ENCODE measurements around the gene TMEM170B.

The TMEM170B gene

DNA sequence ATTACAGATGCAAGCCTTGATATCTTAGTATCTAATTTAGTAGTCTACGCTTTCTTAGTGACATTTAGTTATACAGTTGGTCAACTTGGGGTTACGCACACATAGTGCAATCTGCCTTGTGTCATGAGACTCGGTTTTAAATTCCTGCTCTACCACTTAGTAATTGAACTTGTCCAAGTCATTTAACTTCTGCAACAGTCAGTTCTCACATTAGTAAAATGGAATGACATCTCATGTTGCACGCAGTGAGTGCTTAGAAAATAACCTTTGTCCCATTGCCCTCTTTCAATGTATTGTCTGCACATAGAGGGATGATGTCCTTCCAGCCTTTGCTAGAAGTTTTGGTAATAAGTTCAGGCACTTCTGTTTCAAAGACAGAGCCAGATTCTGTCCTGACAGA lies 48.6 kb downstream of the TMEM170B start:
- DNase-seq (ENCODE audit: low read depth) = no peak

DNA sequence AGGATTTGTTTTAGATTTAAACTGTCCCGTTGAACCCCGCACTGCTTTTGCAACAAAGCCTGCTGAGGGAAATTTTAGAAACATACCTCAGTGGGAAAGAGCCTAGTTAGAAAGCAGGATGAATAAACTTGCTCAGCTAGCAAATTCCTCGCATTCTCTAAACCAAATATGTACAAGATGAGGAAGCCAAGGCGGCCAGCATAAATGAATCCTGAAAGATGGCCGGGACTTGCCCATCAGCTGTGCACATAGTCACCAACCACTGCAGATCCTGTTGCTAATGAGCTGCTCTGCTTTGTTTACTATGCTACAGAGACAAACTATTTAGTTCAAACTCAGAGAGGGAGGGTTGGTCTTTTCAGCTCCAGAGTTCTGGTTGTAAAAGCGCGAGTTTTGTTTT lies 49.0 kb downstream of the TMEM170B start:
- DNase-seq (ENCODE audit: low read depth) = no peak

DNA sequence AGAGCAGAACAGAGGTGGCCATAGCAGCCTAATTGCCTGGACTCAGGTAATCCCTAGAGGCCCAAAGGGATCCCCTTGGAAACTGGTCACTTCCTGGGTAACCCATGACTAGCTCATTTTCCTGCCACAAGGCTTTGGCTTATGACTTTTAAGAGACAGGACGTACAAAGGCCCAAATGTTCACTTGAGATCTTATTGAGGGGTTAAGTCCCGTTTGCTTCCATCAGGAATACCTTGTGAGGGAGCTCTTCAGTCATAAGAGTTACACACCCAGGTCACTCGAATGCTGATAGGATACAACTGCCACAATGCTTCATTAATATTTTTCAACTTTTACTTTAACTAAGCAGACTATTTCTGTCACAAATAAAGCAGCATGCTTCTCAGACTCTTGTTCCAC lies 51.7 kb downstream of the TMEM170B start:
- DNase-seq (ENCODE audit: low read depth) = no peak

DNA sequence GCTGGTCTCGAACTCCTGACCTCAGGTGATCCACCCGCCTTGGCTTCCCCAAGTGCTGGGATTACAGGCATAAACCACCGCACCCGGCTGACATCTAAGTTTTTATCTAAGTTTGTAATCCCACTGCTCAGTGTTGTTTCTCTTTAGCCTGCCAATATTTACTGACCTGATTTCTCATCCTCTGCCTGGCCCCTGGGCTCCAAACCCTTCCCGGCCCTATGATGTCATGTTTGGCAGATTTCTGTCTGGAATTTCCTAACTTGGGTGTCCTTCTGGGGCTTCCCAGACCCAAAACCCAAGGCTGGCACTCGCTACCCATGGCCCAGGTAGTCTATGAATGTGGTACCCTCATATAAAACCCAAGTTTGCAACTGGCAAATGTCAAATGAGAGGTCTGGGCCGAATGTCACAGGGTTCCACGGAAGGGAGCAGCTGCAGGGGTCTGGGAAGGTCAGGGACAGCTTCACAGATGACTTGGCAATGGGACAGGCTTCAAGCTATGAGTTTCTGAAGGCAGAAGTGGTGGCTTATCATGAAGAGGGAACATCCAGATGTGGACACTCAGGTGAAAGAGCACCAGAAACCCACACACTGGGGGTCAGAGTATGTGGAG lies 54.9 kb downstream of the TMEM170B start:
- DNase-seq (ENCODE audit: low read depth) = no peak

DNA sequence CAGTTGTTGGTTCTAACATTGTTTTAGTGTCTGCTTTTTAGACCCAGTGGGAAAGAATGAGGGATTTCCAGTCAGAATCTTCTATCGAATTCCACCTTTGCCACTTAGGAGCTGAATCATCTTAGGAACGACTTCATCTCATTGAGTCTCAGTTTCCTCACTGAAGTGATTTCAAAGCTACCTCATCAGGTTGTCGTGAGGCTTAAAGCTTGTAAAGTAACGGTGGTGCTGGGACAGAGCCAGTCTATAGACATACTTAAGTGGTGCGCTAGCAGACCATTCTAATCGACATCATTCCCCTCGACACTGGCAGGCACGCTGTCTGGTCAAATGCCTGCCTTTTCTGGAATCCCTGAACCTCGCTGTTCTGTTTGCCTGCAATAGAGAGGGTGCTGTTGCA lies 55.5 kb downstream of the TMEM170B start:
- no peak for DNase-seq (ENCODE audit: low read depth)

DNA sequence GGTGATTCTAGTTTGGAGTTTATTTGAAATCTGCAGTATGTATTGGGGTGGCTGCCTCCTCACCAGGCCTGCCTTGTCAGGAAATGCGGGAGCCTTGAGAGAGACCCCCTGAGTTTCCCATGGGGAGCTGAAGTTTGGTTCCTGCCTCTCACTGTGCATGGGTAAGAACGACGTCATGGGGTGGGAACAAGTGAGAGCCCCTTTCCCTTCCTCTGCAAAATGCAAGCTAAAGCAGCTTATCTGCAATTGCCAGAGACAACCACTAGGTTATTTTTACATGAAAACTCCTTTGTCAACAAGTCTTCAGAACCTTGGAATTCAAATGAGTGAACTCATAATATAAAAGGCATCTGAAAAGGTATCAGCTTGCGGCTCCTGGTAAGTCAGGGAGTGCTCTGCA lies 58.4 kb downstream of the TMEM170B start:
- no peak for DNase-seq (ENCODE audit: low read depth)

DNA sequence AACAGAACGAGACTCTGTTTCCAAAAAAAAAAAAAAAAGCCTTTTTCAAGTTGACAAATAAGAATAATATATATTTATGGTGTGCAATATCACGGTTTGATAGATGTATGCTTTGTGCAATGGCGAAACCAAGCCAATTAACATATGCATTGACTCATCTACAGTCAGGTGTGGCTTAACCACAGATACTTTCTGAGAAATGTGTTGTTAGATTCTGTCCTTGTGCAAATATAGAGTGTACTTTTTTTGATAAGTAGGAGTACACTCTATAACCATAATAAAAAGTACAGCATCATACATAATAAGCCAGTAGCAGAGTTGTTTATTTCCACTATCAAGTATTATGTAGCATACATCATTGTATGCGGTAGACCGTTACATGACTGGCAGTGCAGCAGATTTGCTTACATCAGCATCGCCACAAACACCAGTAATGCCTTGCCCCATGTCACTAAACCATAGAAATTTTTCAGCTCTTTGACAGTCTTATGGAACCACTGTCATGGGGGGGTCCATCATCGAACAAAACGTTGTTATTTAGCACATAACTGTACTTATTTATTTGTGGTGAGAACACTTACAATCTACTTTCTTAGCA lies 59.2 kb downstream of the TMEM170B start:
- DNase-seq (ENCODE audit: low read depth) = no peak

DNA sequence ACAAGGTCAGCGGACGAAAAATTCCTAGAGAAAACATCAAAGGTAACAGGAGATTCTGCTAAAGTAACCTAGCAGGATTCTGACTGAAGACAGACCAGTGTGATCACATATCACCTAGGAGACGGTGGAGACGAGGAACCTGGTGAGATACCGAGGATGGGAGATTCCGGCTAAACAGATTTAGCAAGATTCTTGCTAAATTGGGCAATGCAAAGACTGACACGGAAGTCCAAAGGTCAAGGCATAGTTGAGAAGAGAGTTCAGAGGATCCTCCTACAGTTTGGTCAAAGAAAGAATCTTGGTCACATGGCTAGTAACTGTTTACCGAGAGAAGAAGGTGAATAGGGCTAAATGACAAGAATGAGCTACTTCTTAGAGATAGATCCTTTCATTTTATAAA lies 61.1 kb downstream of the TMEM170B start:
- DNase-seq (ENCODE audit: low read depth) = no peak

DNA sequence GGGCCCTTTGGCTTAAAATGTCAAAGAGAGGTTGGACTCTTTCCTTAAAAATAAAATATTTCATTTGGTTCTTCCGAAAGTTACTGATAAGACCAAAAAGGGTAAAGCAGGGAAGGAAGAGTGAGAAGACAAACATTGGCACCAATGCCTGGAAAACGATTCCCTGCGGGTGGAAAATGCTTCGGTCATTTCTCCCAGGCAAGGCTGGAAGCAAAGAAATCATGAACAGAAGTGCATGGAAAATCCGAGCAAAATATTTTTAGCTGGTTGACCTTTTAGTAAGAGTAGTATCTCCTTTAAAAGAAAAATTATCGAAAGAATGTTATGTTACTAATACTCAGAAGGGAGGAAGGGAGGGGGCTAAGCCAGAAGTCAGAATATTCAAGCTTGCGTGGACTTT lies 62.7 kb downstream of the TMEM170B start:
- no peak for DNase-seq (ENCODE audit: low read depth)

DNA sequence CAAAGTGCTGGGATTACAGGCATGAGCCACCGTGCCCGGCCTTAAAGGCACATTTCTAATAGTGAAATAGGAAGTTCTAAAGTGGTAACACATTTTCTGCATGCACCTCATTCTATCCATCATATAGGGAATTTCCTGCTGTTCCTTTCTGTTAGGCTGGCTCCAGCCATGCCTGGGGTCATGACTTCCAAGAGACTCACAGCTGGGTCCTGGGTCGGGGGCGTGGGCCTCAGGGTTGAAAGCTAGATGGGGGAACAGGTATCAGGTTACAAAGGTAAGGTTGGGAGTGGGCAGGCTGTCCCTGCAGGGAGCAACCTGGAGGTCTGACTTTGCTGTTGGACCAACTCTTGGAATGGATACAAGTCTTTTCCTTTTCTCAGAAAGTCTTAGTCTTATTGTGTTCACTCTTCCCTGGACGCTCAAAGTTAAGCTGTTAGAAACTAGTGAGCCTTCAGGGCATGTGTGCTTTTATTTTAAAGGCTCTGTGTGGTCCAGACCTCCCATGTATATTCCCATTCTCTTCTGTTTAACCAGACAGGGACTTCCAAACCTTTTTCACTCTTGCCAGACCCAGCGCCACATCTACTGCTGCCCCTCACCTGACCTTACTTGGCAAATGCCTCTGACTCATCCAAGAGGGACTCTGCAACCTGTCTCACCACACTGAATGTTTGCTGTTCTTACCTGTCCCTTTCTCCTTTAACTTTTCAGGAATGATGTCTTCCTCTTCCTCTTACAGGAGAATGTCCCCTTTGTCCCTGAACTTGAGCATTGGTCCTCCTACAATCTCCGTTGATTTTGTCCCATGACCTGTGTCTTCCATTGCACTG lies 64.4 kb downstream of the TMEM170B start:
- no peak for DNase-seq (ENCODE audit: low read depth)

DNA sequence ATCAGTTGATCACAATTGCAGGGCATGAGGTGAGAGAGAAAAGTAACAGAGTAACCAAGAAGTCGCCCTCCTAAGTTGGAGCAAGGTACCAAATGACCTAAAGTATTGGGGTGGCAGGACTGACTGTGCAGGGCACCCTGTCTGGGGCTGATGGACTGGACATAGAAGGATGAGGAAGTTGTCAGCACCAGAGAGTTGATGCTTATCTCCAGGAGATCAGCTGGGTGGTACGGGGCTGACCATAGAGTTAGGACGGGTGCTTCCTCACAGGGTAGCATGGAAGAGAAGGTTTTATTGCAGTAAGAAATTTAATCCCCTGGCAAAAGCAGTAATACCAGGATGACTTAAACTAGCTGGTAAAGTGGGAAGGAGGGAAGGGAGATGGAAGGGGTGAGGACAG lies 66.7 kb downstream of the TMEM170B start:
- DNase-seq (ENCODE audit: low read depth) = no peak

DNA sequence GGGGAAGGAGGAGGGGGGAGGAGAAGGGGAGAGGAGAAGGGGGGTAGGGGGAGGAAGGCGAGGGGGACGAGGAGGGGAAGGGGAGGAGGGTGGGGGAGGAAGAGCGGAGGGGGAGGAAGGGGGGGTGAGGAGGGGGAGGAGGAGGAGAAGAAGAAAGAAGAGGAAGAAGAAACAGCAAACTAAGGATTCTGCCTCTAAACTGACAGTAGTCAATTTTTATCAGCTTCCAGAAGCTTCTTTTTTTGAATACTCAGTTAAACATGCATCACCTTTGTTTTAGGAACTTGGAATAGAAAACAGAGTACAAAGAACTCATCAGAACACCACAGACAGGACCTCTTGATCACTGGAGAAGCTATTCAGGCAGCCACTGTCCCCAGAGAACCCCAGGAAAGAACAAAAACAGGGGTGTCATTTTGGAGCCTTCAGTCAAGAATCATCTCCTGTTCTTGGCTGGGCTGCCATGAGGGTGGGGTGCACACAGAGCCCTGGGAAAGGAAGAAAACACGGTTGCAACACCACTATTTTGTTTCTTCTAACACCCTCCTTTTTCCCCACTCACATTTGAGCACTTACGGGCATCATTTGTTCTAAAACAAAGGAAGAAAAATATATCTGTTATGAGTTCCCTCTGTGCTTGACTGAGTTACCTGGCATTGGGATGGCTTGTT lies 67.4 kb downstream of the TMEM170B start:
- DNase-seq (ENCODE audit: low read depth) = no peak

DNA sequence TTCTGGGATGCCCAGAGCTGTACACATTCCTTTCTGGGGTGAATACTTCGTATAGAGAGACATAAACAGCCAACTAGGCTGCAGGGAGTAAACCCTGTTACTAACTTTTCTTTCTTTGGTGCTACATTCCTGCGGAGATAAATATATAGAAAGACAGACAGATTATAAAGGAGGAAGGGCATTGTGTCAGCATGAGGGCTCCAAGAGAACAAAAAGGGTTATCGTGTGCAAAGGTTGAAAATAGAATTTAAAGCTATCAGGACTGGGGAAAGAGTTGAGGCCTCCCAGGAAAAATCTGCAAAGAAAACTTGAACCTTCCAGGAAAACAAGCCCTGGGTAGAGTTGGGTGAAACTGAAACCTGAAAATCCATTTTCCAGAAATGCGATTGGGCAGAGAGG lies 68.0 kb downstream of the TMEM170B start:
- no peak for DNase-seq (ENCODE audit: low read depth)

DNA sequence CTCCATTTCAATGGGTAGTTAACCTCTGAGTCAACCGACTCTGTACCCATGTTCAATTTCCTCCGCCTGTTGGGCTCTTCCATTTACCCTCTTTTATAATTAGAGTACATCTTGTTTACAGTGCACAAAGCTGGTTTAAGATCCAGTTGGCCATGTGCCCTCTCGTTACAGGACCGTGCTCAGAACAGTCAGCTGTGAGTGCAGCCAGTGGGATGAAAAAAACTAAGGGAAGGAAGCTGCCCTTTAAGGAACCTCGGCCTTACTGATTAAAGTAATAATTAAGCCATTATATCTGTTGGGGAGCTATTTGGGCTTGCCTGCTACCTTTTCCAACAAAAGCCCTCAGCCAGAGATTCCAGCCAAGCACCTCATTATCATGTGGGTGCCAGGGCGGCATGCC lies 68.8 kb downstream of the TMEM170B start:
- DNase-seq (ENCODE audit: low read depth) = no peak

DNA sequence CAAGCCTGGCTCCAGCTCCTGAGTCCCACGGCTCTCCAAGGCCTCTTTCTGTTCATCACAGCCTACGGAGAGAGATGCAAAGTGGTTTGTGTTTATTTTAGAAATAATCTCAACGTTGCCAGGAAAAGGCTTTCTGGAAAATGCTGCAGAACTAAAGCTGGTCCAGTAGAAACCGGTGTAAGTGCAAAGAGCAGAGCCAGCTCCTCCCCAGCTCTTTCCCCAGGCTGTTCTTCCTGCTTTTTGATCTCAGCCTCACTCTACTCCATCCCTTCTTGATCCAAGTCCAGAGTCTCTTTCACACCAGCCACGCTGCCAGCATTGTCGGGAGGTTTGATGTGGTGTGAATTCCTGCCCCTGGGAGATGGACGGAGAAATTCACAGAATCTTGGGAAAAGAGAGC lies 69.8 kb downstream of the TMEM170B start:
- DNase-seq (ENCODE audit: low read depth) = no peak

DNA sequence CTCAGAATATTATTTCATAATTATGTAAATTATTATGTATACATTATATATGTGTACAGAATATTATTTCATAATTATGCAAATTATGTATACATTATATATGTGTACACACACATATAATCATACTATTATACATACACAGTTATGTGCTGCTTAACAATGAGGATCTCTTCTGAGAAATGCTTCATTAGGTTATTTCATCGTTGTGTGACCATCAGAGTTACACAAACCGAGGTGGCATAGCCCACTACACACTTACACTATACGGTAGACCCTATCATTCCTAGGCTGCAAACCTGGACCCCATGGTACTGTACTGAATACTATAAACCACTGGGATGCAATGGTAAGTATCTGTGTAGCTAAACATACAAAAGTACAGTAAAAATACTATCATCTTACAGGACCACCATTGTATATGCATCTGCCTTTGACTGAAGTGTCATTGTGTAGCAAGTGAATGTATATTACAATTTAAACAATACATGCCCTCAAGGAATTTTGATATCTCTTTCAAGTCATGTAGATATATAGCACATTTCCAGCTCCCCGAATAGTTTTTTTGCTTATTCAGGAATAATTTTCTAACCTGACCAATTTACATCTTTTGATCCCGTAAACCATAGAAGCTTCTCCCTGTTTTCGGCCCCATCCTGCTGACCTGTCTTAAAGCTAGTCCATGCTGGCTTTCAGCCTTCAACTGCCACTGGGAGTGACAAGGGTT lies 71.2 kb downstream of the TMEM170B start:
- no peak for DNase-seq (ENCODE audit: low read depth)

DNA sequence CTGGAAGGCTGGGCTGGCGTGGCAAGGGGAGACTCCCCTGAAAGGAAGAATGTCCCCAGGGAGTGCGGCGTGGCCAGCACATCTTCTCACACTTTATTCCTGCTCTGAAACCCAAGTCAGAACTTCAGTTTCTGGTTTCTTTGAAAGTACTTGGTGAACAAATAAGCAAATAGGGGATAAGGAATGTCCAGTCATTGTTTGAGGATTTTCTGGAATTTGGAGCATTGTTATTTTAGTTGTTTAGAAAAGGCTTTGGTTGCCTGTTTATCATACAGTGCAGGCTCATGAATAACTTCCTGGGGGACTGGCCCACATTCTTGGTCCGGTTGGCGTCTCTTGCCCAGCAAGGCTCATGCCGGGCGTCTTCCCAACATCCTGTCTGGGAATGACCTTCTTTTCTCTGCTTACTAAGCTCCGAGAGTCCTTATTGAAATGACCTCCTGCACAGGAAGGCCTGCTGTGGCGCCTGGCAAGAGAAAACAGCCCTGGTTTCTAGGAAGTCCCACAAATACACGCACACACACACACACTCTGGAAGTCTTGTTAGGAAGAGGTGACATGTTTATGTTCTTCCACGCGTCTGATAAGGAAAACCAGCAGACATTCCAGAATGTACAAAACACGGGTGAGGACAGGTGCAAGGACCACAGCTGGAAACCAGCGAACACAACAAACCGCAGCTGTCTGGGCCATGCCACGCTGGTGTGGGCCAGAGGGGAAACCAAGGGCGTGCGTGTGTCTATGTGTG lies 71.9 kb downstream of the TMEM170B start:
- no peak for DNase-seq (ENCODE audit: low read depth)

DNA sequence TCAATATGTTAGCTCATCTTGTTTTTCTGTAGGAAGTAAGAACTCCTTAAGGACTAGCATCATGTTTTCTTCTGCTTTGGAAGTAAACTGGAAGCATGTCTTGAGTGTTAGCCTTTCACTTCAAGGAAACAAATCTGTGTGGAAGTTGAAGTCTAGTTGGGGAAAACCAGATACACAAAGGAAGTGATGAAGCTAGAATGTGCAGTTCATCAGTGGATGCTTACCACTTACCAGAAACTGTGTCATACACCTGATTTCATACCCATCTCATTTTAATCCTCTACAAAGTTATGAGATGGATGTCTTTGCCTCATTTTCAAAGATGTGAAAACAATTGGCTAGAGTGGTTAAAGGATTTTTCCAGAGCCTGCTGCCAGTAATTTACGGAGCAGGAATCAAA lies 75.8 kb downstream of the TMEM170B start:
- no peak for DNase-seq (ENCODE audit: low read depth)

DNA sequence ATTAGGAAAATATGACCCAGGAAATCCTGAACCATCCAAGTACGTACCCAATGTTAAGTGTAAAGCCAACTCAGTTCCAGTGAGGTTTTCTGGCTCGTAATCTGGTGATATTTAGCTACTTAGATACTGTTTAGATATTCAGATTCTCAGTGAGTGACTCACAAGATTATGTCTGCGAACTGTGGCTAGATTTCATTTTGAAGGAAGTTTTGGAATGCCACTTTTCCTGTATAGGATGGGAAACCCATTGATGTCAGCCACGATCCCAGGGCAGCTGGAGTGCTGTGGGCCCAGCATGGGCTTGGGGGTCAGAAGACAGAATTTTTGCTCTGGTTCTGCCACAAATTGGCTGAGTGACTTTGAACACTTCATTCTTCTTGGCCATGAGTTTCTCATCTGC lies 76.3 kb downstream of the TMEM170B start:
- DNase-seq (ENCODE audit: low read depth) = no peak

DNA sequence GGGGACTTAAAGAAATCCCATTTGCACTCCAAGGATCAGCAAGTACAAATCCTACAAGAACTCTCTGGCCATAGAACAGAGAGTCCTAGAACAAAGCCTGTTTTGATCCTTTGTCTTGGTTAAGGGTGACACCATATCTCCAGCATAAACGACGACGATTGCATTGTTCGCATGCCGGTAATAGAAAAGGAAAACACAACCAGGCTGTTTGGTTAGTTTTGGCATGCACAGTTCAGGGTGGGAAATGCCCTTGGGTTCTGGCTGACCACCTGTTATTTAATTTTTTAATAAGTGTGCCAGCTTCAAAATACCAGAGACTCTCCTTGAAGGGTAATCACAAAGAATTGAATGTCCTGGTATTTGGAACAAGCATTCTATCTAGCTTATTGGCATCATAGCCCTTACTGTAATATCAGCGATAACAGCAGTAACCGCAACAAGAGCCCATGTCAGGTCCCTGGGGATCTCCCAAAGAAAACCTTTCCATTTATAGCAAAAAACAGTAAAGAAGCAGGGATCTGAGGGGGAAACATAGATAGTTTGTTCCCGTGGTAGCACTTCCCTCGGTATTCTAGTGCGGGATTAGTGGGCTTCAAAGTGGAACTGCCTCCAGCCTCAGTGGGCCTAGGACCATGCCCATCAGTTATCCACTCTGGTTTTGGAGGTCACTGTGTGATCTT lies 77.1 kb downstream of the TMEM170B start:
- DNase-seq (ENCODE audit: low read depth) = no peak

DNA sequence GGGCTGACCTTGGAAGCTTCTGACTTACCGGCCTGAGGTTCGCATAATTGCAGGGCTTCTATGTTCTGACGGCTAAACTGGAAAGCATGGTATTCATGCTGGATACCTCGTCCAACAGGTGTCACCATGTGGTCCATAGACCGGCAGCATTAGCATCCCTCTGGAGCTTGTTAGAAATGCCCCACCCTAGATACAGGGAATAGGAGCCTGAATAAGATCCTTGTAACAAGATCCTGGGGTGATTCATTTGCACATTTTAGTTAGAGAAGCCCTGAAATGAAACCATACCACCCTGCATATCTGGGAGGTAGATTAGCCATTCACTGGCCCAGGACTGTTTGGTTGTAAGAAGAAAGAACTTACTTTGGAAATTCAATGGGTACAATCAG lies 77.7 kb downstream of the TMEM170B start:
- DNase-seq (ENCODE audit: low read depth) = no peak
